Measurements from ENCODE around the gene TLR8.

TLR8 gene

GRCh38 chrX:12891171-12891570 lies 15.2 kb upstream of the TLR8 start:
- no peak overlapping the region for H3K4me3 Mint-ChIP-seq
- DNase-seq (no peak), ATAC-seq (no peak)
- no peaks in the 10 kb centered on the region for H3K9me3 Mint-ChIP-seq
- no peaks in the 10 kb centered on the region for H3K27me3 Mint-ChIP-seq
- no peak overlapping the region for H3K27ac Mint-ChIP-seq
- peaks cover 35% of the 10 kb centered on the region for H3K4me1 Mint-ChIP-seq

- Mint-ChIP-seq H3K4me1 (peaks cover 35% of the 10 kb centered on the region), H3K27ac (peak overlapping the region in 1 of 2 donors; percentile 15), H3K27me3 (no peaks in the 10 kb centered on the region), H3K4me3 (peak overlapping the region in 1 of 2 donors; percentile 41), H3K9me3 (no peaks in the 10 kb centered on the region)
- ATAC-seq (no peak), DNase-seq (no peak)
Measured at GRCh38 chrX:12891915-12892506, 14.4 kb upstream of the TLR8 start.

GRCh38 chrX:12892716-12893115 lies 13.7 kb upstream of the TLR8 start:
- Mint-ChIP-seq H3K27me3 (no peaks in the 10 kb centered on the region), H3K4me3 (no peak overlapping the region), H3K9me3 (no peaks in the 10 kb centered on the region), H3K27ac (no peak overlapping the region), H3K4me1 (peaks cover 36% of the 10 kb centered on the region)
- ATAC-seq = no peak
- DNase-seq = no peak

- peak overlapping the region in 1 of 2 donors; percentile 40 for H3K27ac Mint-ChIP-seq
- ATAC-seq = peak; percentile 63
- peak; percentile 23 to 29 for DNase-seq
- peaks cover 43% of the 10 kb centered on the region for H3K4me1 Mint-ChIP-seq
- no peak overlapping the region for H3K4me3 Mint-ChIP-seq
- H3K9me3 Mint-ChIP-seq = no peaks in the 10 kb centered on the region
- H3K27me3 Mint-ChIP-seq = no peaks in the 10 kb centered on the region
Measured at GRCh38 chrX:12894074-12895030, 12.1 kb upstream of the TLR8 start.

- no peak for DNase-seq
- Mint-ChIP-seq H3K27me3 (no peaks in the 10 kb centered on the region), H3K27ac (no peak overlapping the region), H3K4me1 (peaks cover 31% of the 10 kb centered on the region), H3K4me3 (no peak overlapping the region), H3K9me3 (no peaks in the 10 kb centered on the region)
- no peak for ATAC-seq
Measured at GRCh38 chrX:12895866-12896265, 10.6 kb upstream of the TLR8 start.

- DNase-seq = no peak
- no peak overlapping the region for H3K4me3 Mint-ChIP-seq
- peaks cover 26% of the 10 kb centered on the region for H3K4me1 Mint-ChIP-seq
- no peak for ATAC-seq
- H3K9me3 Mint-ChIP-seq = no peaks in the 10 kb centered on the region
- no peaks in the 10 kb centered on the region for H3K27me3 Mint-ChIP-seq
- H3K27ac Mint-ChIP-seq = no peak overlapping the region
Measured at GRCh38 chrX:12896935-12897334, 9.5 kb upstream of the TLR8 start.

GRCh38 chrX:12898073-12898472 lies 8.3 kb upstream of the TLR8 start:
- peak; percentile 53 for ATAC-seq
- H3K9me3 Mint-ChIP-seq = no peaks in the 10 kb centered on the region
- no peak overlapping the region for H3K4me3 Mint-ChIP-seq
- peaks cover 19% of the 10 kb centered on the region for H3K4me1 Mint-ChIP-seq
- no peak overlapping the region for H3K27ac Mint-ChIP-seq
- DNase-seq = no peak
- no peaks in the 10 kb centered on the region for H3K27me3 Mint-ChIP-seq

- ATAC-seq (no peak), DNase-seq (no peak)
- Mint-ChIP-seq H3K4me3 (no peak overlapping the region), H3K4me1 (peaks cover 14% of the 10 kb centered on the region), H3K27me3 (no peaks in the 10 kb centered on the region), H3K27ac (no peak overlapping the region), H3K9me3 (no peaks in the 10 kb centered on the region)
Measured at GRCh38 chrX:12899506-12899905, 6.9 kb upstream of the TLR8 start.

GRCh38 chrX:12901486-12901885 lies 4.9 kb upstream of the TLR8 start:
- DNase-seq (peak; percentile 48 to 63), ATAC-seq (no peak)
- H3K9me3 Mint-ChIP-seq = no peaks in the 10 kb centered on the region
- peaks cover 14% of the 10 kb centered on the region for H3K4me1 Mint-ChIP-seq
- H3K27ac Mint-ChIP-seq = no peak overlapping the region
- H3K27me3 Mint-ChIP-seq = no peaks in the 10 kb centered on the region
- peak overlapping the region in 1 of 2 donors; percentile 15 for H3K4me3 Mint-ChIP-seq

- Mint-ChIP-seq H3K4me1 (peaks cover 6% of the 10 kb centered on the region), H3K27me3 (no peaks in the 10 kb centered on the region), H3K4me3 (no peak overlapping the region), H3K27ac (no peak overlapping the region), H3K9me3 (no peaks in the 10 kb centered on the region)
- no peak for ATAC-seq
- no peak for DNase-seq
Measured at GRCh38 chrX:12903646-12904045, 2.8 kb upstream of the TLR8 start.

- H3K4me1 Mint-ChIP-seq = peaks cover 21% of the 10 kb centered on the region
- DNase-seq (no peak), ATAC-seq (peak; percentile 76)
- H3K4me3 Mint-ChIP-seq = peak overlapping the region; percentile 5 to 22
- H3K27ac Mint-ChIP-seq = no peak overlapping the region
- H3K9me3 Mint-ChIP-seq = no peaks in the 10 kb centered on the region
- H3K27me3 Mint-ChIP-seq = no peaks in the 10 kb centered on the region
Measured at GRCh38 chrX:12910423-12911121, 4.2 kb downstream of the TLR8 start.

- DNase-seq = no peak
- Mint-ChIP-seq H3K27me3 (no peaks in the 10 kb centered on the region), H3K4me3 (no peak overlapping the region), H3K9me3 (no peaks in the 10 kb centered on the region), H3K4me1 (peaks cover 21% of the 10 kb centered on the region), H3K27ac (peak overlapping the region in 1 of 2 donors; percentile 72)
- ATAC-seq = peak; percentile 42
Measured at GRCh38 chrX:12911122-12911470, 4.7 kb downstream of the TLR8 start.

- Mint-ChIP-seq H3K27me3 (no peaks in the 10 kb centered on the region), H3K27ac (no peak overlapping the region), H3K4me1 (peaks cover 21% of the 10 kb centered on the region), H3K9me3 (no peaks in the 10 kb centered on the region), H3K4me3 (no peak overlapping the region)
- ATAC-seq (no peak), DNase-seq (no peak)
Measured at GRCh38 chrX:12912791-12913482, 6.5 kb downstream of the TLR8 start.

GRCh38 chrX:12917753-12918152 lies 11.3 kb downstream of the TLR8 start:
- H3K27me3 Mint-ChIP-seq = no peaks in the 10 kb centered on the region
- ATAC-seq = no peak

GRCh38 chrX:12919051-12919450 lies 12.6 kb downstream of the TLR8 start:
- no peaks in the 10 kb centered on the region for H3K4me1 Mint-ChIP-seq
- H3K9me3 Mint-ChIP-seq = no peaks in the 10 kb centered on the region
- no peak overlapping the region for H3K4me3 Mint-ChIP-seq
- no peak overlapping the region for H3K27ac Mint-ChIP-seq
- ATAC-seq (peak; percentile 78), DNase-seq (peak in 1 of 2 donors; percentile 13)
- H3K27me3 Mint-ChIP-seq = no peaks in the 10 kb centered on the region

More at GRCh38 chrX:12917753-12918152, 11.3 kb downstream of the TLR8 start:
- no peak for DNase-seq
- no peaks in the 10 kb centered on the region for H3K4me1 Mint-ChIP-seq
- no peak overlapping the region for H3K27ac Mint-ChIP-seq
- no peaks in the 10 kb centered on the region for H3K9me3 Mint-ChIP-seq
- H3K4me3 Mint-ChIP-seq = no peak overlapping the region
